GM12878 (cell line): ENCODE results near the gene BCL2. TPM values are rescaled to one million over a fixed set of nuclear protein-coding genes. Genes with fewer than 3 reads are reported as not detected.

Source experiments
- BACH1 ChIP-seq: fragments of 450-650 bp; IDR thresholded peaks from 2 replicates; pipeline ENCODE4 v1.6.1; 2017; ENCODE audit warnings: mild to moderate bottlenecking, borderline replicate concordance
- EZH2 ChIP-seq: IDR thresholded peaks from 2 replicates; pipeline ENCODE4 v1.6.1; 2012; ENCODE audit warnings: low read depth, mild to moderate bottlenecking, control low read depth, inconsistent platforms, low read length, borderline replicate concordance; ENCODE audit not compliant: control insufficient read depth
- HCFC1 ChIP-seq: fragments of 150-350 bp; IDR thresholded peaks from 2 replicates; pipeline ENCODE4 v1.6.1; 2014; ENCODE audit warnings: low read length
- HDGF ChIP-seq: fragments of 450-650 bp; IDR thresholded peaks from 2 replicates; pipeline ENCODE4 v1.6.1; 2016; ENCODE audit warnings: antibody characterized with exemption
- IKZF1 ChIP-seq: fragments of 450-650 bp; conservative IDR thresholded peaks from 2 replicates; pipeline ENCODE4 v1.6.1; 2017; ENCODE audit warnings: antibody characterized with exemption, mild to moderate bottlenecking
- MAX ChIP-seq: IDR thresholded peaks from 2 replicates; pipeline ENCODE4 v1.6.1; 2012; ENCODE audit warnings: low read depth, low read length, improper control_type of control experiment
- MEF2A ChIP-seq: IDR thresholded peaks from 2 replicates; pipeline ENCODE4 v1.6.1; 2011; ENCODE audit warnings: low read depth, mild to moderate bottlenecking, low read length, moderate library complexity; ENCODE audit not compliant: insufficient read depth
- MEF2B ChIP-seq: fragments of 450-650 bp; IDR thresholded peaks from 2 replicates; pipeline ENCODE4 v1.6.1; 2018; ENCODE audit warnings: mild to moderate bottlenecking, moderate library complexity; ENCODE audit not compliant: partially characterized antibody, poor library complexity, severe bottlenecking
- MYB ChIP-seq: fragments of 150-350 bp; IDR thresholded peaks from 2 replicates; pipeline ENCODE4 v1.6.1; 2014; ENCODE audit warnings: mild to moderate bottlenecking, low read depth, low read length, borderline replicate concordance
- POLR2A ChIP-seq: IDR thresholded peaks from 2 replicates; pipeline ENCODE4 v1.6.1; 2011; ENCODE audit warnings: low read depth, mild to moderate bottlenecking, low read length
- REST ChIP-seq: IDR thresholded peaks from 2 replicates; pipeline ENCODE4 v1.6.1; 2012; ENCODE audit warnings: mild to moderate bottlenecking, low read depth, low read length
- SMAD5 ChIP-seq: IDR thresholded peaks from 2 replicates; pipeline ENCODE4 v1.6.1; 2016; ENCODE audit warnings: antibody characterized with exemption, low read depth
- TAF1 ChIP-seq: IDR thresholded peaks from 2 replicates; pipeline ENCODE4 v1.6.1; 2011; ENCODE audit warnings: mild to moderate bottlenecking, low read depth, low read length, borderline replicate concordance
- TCF12 ChIP-seq: IDR thresholded peaks from 2 replicates; pipeline ENCODE4 v1.6.1; 2011; ENCODE audit warnings: low read depth, mild to moderate bottlenecking, low read length
- polyA plus RNA-seq, 11 experiments: library from polyadenylated mRNA; depleted of rRNA in 4 of 11; unstranded in 6 of 11; stranded (reverse) in 5 of 11; fragments of >200 nt; fragmentation: Nextera tagmentation in 4 of 11; fragmentation: Illumina TruSeq in 1 of 11; extraction: Ambion mirVana in 4 of 11; extraction: Trizol in 1 of 11; gene quantifications; 1 replicate in 1 of 11; 2 replicates in 10 of 11; pipeline versions ENCODE4 v1.2.1 to v1.2.3, GENCODE V29; 2011 to 2016; ENCODE audit warnings: inconsistent platforms in 2 of 11, missing spikeins in 2 of 11, low read depth in 1 of 11
- total RNA-seq, 4 experiments: library from RNA; depleted of rRNA in 3 of 4; stranded (reverse); fragments of >200 nt in 3 of 4; fragmentation: Illumina TruSeq in 1 of 4; extraction: Trizol in 1 of 4; gene quantifications; 2 replicates each; pipeline versions ENCODE4 v1.2.1 to v1.2.3, GENCODE V29; 2013 to 2021

BCL2 gene
- total and polyA plus RNA-seq, 10 of the 15 experiments (the other 5 are each of a cell fraction or from before 2014, with no cell fraction given) = 4.1 to 47.8 (median 19.3) TPM

- TF ChIP-seq EZH2 (no peak), POLR2A (peak; percentile 52; the same call in 1 of the 2 replicates), SMAD5 (no peak), HDGF (no peak), MEF2B (peak; percentile 25), MYB (no peak), TCF12 (no peak), MEF2A (no peak), MAX (no peak), BACH1 (0 out of 2 replicates have a peak, but pooled peaks have one; percentile 38), REST (no peak), TAF1 (no peak), HCFC1 (no peak), IKZF1 (no peak)
Measured at GRCh38 chr18:63309422-63309821, 10.1 kb downstream of the BCL2 start (continued).
